ENCODE data around the gene ADCY5.

The ADCY5 gene

DNA sequence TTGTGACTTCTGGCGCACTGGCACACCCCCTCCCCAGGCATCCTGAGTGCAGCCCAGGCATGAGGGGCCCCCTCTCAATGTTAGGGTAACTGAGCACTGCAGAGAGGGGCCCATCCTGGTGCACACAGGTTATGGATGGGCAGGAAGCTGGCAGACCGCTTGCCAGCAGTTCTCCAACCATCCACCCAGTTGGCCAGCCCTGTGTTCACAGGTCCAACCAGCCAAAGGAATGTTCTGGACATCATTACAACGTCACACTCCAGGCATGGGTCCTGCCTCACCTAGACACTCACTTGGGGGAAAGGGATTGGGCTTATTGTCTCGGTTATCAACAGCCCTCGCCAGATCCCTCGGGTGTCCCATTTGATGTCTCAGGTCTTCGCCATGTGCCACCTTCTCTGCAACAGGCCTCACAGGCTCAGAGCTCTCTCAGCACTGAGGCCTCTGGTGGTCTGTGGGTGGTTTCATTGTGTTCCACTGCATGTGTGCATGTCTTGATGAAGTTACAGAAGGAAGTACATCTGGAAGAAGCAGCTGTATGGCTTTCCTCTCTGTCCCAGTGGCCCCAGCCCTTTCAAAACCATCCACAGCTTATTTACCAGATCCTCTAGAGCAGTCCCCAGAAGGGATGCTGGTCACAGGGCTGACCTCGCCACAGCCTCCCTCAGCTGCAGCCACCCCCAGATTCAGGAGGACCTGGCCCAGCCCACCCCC lies 23.7 kb downstream of the ADCY5 start:
- no peak for DNase-seq

DNA sequence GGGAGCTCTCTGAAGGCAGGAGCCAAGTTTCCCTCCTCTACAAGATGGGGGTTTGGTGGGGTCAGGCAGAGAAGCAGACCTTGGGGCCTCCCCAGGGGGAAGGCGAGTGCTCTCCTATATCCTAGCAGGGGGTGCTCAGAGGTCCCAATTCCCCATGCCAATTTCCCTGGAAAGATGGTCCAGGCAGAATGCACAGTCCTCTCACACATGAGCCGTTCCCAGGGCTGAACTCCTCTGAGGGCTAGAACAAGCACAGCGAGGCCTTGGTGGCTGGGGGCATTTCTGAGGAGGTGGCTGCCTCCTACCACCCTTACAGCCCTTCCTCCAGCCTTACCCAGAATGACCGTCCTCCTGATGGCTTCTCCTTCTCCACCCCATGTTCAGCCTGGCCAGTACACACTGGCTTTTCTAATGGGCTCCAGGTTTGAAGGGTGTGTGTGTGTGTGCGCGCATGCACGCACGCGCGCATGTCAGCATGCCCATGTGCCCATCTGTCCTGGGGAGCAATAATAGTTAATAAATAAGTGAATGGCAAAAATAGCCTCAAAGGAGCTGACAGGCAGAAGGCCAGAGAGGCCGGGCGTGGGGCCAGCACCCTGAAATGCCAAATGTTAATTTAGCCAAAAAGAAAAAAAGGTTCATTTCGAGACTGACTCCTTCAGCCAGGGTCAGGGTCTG lies 24.4 kb downstream of the ADCY5 start:
- no peak for DNase-seq

DNA sequence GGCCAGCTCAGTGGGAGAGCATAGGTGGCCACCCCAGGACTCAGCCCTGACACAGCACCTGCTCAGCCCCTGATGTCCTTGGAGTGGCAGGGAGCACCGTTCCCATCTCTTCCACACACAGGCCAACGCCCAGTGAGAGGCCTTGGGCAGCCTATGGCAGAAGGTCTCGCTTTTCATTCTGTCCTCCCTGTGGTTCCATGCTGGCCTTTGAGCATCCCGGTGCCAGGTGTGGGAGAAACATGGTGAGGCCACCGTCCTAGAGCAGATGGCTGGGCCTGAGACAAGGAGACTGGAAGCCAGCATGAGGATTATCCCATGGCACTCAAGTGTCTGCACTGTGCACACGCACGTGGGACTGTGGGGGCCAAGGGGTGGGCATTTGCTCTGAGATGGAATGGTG lies 25.1 kb downstream of the ADCY5 start:
- no peak for DNase-seq

DNA sequence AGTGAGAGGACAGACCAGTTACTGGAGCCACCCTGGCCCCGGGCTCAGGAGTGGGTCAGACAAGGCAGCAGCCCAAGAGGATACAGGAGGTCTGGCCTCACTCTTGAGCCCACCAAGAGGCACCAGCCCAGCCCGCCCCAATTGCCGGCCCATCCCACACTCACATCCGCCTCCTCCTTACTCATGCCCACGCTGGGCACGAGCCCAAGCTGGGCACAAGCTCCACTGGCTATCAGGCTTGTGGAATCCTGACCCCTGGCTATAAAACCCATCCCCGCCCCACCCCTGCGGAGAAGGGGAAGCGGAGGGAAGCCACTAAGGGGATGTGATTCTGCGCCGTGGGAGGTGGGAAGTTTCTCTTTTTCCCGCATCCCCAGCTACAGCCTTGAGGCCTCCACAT lies 25.9 kb downstream of the ADCY5 start:
- DNase-seq = no peak

DNA sequence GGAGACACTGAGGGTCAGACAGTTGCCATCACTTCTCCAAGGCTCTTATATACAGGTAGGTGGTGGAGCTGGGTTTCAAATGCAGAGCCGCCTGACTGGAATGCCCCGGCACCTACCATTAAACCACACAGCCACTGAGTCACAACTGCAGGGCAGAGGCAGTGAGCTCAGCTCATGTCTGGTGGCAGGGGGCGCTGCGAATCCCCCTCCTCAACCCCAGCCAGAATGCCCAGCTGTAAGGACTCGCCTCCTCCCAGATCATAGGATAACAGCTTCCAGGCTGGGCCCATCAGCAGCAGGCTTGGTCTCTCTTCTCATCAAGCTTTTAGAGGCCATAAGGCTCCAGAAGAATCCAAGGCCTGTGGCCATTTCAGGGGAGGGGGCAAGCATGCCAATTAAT lies 26.4 kb downstream of the ADCY5 start:
- no peak for DNase-seq

DNA sequence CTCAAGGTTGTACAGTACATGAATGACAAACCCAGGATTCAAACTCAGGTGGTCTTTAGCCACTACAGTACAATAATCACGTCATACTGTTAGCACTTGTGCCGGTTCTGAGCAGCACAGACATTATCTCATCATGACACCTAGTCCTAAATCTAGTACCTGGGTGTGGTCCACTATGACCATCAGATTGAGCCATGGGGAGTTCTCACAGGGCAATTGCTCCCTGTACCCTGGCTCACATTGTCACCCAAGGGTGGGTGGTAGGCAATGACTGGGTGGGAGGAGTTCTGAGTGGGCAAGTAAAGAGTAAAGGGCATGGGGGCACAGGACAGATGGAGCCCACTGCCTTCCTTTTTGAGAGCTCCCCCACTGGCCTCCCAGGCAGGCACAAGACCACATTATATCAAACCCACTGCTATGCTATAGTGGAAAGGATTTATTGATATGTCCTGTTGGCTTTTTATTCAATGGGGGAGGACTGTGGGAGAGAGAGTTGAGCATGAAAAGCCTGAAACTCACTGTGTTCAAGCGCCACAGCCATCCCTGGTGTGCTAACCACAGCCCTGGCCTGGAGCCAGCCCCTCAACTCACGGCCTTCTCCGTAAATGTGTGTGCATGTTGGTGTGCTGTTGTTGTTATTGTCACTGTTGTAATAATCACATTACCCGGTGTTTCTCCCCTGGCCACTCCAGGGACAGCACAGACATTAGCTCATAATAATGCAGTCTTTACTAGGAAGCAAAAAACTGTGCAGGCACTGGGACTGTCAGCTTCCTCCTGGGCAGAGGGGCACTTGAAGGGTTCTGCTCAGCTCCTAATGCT lies 27.3 kb downstream of the ADCY5 start:
- DNase-seq = peak; percentile 61

DNA sequence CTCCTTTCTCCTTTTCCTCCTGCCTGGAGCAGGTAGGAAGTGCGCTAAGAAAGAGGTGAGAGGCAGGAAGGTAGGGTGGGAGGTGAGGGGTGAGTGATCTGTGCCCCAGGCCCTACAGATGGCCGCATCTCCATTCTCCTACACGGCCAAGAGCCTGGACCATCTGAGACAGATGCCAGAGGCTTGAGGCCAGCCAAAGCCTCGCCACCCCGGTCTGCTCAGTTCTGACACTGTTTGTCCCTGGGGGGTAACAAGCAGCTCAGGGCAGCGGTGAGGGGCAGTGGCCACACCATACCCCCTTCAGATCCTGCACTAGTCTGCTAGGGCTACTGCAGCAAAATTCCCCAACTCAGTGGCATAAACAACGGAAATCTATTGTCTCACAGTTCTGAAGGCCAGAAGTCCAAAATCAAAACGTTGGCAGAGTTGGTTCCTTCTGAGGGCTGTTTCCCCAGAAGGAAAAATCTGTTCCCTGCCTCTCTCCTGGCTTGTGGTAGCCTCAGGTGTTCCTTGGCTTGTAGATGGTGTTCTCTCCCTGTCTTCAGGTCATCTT lies 28.4 kb downstream of the ADCY5 start:
- DNase-seq = no peak

DNA sequence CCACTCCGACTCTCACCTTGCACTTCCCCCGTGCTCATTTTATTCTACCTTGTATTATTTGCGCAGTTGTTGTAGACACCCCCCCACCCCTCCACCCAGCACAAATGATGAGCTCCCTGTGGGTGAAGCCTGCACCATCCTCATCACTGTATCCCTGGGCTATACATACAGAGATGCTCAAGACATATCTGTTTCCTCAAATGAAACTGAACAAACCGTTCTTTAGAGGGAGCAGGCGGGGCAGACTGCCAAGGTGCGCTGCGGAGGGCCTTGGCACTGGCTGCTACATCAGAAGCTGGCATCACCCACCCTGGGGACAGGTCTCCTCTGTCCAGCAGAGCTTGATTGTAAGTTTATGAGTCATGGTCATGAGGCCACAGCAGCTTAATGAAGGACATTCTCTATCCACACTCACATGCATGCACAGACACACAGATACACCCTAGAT lies 29.0 kb downstream of the ADCY5 start:
- no peak for DNase-seq

DNA sequence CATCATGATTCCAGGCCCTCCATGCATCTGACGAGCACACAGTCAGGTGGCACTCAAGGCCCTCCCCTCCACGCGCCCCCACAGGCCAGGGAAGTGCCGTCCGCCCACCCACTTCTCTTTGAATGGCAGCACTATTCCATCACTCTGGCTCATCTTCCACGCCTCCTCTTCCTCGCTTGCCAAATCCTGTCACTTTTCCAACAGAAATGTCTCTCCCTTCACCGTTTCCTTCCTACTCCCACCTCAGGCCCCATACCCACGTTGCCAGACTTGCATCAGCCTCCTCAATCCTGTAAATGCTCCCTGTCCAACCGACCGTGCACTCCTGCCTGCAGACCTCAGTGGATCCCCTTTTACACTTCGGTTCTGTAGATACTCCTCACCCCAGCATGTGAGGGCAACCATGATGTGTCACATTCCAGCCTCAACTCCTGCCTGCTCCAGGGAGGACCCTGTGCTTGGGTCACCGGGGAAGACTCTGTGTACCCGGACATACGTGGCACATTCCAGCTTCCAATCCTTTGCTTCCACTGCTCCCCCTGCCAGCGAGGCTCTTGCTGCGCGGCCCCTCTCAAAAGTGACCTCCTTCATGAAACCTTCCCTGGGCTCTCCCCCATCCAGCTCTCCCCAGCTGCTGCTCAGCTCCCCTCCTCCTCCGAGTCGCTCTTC lies 29.6 kb downstream of the ADCY5 start:
- no peak for DNase-seq

DNA sequence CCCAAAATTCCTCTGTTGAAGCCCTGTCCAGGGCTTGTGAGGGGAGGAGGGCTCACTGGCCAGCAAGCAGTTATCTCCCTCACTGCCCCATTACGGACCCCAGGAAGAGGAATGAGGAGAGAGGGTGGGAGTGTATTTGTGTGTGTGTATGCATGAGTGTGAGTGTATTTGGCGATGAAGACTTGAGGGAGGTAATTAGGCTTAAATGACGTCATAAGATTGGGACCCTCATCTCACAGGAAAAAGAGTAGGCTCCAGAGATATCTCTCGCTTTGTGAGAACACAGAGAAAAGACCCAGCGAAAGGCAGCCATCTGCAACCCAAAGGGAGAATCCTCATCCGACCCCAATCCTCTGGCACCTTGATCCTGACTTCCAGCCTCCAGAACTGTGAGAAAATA lies 32.2 kb downstream of the ADCY5 start:
- no peak for DNase-seq

DNA sequence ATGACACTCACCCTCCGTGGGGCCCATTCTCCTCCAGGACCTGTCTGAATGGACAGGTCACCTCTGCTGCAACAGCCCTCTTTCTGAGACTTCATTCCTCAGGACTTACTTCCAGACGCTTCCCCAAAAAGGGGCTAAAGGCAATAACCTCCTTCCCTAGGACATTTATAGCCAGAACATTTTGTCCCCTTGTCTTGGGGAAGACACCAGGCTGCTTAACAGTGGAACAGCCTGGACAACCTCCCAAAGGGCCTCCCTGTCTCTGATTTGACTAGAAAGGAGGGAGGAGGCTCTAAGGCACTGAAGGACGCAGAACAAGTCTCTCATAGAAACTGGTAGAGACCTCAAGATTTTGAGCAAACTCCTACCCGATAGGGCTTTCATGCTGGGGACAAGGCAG lies 32.7 kb downstream of the ADCY5 start:
- no peak for DNase-seq

DNA sequence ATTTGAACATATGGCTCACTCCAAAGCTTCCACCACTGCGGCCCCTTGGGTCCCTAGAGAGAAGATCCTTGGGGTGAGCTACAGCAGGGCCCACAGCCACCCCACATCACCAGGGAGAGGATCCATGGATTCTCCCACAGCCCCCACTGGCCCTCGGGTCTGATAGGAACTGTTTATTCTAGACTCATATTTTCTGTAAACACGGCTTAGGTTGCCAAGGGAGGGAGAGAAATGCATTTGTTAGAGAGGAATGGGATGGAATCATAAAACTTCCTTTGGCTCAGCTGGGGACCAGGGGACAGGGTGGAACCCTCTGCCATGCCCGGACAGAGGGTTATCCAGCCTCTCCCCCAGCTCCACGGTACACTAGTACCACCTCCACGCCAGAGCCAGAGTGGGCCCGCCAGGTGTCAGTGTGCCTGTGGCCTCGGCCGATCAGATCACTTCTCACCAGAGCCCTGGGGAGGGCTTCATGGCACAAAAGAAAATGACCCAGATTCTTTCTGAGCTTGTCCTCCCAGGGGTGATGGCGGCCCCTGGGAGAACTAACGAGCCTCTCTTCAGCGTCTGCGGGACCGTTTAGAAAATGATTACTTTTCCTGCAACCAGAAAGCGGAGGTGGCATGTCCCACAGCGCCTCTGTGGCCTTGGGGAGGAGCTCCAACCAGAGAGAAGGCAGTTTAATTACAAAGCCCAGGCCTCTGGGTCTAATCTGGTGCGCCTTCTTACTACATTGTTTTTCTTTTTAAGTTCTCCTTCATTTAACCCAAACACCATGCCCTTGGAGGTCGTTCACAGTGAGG lies 33.7 kb downstream of the ADCY5 start:
- no peak for DNase-seq

DNA sequence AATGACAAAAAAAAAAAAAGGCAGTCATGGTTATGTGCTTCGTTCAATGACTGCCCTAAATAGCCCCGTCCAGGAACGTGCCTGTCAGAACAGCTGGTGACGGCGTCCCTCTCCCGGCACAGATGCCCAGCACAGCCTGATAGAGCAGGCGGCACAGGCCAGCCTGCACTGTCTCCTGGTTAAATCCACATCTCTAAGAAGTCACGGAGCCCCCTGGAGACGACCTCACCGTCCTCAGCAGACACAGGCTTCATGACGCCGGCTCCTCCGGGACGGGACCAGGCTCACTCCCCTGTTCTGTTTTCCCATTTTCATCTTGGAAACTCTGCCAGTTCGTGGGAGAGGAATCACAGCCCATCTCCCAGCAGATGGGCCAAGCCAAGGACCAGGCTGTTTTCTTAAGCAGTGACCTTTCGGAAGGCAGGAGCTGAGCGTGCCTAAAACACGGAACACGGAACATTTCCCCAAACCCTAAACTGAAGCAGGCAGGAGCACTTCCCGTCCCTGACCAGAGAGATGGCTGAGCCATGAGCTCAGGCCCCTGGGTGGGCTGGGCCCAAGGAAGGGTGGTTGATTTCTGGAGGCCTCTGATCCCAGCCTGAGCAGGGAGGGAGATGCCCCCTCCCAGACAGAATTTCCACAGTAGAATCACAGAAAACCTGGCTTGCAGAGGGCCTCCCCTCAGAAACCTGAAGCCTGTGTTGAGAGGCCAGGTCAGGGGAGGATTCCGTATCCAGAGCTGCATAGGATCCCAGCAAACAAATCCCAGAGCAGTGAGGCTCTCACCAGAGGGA lies 35.9 kb downstream of the ADCY5 start:
- DNase-seq = peak; percentile 60

DNA sequence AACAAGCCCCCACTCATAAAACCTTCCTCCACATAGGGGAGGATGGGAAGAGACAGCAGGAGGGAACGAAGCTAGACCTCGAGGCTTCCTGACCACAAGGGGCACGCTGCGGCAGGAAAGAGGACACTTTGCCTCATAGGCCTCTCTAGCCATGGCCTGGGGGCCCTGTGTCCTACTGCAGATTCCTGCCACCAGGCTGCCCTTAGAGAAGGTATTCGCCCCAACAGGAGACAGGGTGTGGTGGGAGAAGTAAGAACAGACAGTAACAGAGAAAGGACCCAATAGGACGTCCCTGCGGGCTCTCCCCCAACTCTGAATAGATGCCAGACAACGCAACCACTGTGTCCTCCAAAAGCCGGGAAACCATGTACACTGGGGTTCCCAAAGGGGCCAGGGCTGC lies 36.8 kb downstream of the ADCY5 start:
- DNase-seq = no peak

DNA sequence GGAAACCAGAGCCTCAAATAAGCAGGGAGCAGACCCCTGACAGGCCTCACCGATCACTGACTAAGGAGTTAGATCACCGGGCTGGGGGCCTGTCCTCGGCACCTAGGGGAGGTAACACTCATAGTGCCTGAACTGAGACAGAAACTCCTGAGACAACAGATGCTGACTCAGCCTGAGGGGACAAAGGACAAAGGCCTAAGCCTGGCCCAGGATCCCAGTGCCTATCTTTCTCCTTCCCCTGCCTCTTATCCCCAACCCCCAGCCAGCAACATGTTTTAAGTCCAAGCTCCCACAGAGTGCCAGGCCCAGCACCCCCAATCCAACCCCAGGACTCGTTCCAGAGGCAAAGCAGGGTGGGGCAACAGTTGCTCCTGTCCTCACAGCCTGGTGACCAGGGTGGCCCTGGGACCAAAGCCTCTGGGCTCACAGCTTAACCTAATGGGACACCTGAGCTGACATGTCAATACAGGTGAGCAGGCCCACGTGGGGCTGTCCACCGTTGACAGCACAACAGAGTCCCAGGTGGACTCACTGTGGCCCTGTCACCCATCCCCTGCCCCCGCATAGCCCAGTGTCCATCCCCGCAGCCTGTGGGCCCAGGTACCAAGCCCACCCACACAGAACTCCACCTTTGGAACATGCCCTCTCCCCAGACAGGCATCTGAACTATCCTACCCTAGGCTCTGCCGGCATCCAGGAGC lies 37.4 kb downstream of the ADCY5 start:
- DNase-seq = no peak

DNA sequence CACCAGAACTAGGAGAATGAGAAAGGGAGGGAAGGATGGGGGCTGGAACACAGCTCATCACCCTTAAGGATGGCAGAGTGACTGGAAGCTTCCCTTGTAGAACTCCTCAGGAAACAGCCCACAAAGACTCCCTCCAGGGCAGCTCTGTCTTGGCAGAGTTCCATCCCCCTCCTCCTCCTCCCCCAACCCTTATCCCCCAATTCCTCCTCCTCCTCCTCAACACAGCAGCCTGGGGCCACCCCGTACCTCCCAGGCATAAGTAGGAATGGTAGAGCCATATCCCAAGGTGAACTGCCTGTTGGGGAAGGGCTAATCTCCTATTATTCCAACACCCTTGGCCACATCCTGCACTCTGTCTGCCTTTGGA lies 38.8 kb downstream of the ADCY5 start:
- DNase-seq = no peak

DNA sequence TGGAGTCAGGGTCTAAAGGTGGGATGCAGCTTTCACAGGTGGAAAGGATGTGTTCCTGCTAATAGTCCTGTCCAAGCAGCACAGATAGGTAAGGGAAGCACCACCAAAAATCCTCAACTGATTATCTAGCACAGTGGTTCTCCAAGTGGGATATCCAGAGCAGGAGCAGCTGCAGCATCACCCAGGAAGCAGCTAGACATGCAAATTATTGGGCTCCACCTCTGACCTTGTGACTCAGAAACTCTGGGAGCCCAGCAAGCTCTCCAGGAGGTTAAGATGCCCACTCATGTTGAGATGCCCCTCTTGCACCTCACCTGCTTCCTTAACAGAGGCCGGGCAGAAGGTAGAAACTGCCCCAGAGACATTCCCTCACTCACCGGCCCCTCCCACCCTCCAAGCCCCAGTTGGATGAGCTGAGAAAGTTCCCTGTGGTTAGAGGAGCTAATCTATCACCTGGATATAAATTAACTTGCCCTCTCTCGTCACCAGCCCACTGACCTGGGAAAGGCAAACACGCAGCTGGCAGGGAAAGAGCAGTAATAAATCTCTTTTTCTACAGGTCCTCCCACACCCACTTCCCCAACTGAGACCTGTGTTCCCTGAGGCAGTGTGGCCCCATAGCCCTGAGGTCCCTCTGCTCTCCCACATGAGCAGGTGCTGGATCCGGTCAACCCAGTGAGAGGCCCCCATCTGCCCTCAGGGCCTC lies 39.3 kb downstream of the ADCY5 start:
- no peak for DNase-seq

DNA sequence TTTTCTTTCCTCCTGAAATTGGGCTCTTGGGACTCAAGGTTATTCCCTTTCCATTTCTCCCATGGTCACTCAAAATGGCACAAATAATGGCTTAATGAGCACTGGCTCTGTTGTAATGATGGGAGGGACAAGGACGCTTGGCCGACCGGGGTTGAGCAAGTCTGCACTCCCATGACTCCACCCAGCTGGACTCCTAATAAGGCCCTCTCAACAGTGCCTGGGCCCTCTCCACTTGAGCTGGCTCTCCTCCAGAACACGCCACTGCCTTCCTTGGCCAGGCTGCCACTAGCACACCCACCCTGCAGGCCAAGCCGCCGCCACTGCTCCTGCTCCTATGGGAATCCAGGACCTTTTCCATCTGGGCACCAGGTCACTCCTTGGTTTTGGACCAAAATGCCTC lies 42.3 kb downstream of the ADCY5 start:
- no peak for DNase-seq

DNA sequence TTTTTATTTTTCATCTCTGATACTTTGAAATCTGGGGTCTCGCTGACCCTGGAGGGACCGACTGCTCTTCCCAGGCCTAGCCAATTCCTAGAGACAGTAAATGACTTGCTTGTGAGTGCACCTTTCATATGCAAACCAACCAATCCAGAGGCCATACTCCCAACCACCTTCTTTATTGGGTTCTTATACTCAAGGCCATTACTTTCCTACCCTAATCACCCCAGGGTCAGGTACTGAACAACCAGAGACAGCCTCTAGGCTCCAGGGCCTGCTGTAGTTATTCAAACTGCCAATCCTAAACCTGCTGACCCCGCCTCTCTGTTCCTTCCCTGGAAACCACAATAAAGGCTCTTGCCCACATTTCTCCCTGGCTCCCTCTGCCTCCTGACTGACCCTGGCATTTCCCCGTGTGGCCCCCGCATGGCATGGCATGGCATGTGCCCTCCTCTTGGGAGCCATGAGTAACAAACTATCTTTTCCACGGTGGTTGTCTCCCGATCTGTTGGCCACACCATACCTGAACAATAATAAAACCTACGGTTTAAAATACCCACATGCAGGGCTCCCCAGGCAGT lies 42.9 kb downstream of the ADCY5 start:
- no peak for DNase-seq

DNA sequence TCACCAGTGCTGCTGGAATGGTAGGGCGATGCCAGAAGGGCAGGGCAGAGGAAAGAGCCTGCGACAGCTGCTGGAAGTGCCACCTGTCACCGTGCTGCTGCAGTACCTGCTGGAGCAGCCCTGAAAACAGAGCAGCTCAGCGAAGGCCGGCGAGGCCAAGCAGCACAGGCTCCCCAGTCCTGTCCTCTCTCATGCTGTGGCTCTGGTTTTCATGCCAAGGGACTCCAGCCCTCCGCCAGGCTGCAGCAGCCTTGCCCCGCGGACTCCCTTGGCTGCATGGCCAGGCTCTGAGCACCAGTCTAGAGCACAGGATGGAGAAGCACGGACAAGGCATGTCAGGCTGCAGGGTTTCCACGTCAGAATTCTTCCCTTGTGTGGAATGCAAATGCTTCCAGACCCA lies 43.9 kb downstream of the ADCY5 start:
- no peak for DNase-seq
